Liver (tissue), 9 donors: Measurements from ENCODE around the gene BLOC1S1. TPM values are rescaled to one million over a fixed set of nuclear protein-coding genes. Genes with fewer than 3 reads are reported as not detected.

Source experiments
- DNase-seq: peaks from one replicate; pipeline ENCODE4 v3.0.0-alpha.2; 2017; ENCODE audit warnings: low spot score
- H3K27ac ChIP-seq, 2 donors: one replicate each; pipeline ENCODE4 v1.7.0; 2013; ENCODE audit warnings: inconsistent platforms in 2 of 2, low read length in 2 of 2, control low read depth in 1 of 2, low read depth in 1 of 2, mild to moderate bottlenecking in 1 of 2
- H3K27me3 ChIP-seq, 4 donors: one replicate each; pipeline versions ENCODE4 v1.6.1 to v1.7.0; 2013; ENCODE audit warnings: low read length in 3 of 4, inconsistent platforms in 1 of 4, mild to moderate bottlenecking in 1 of 4, moderate library complexity in 1 of 4; ENCODE audit not compliant: control insufficient read depth in 4 of 4, insufficient read depth in 4 of 4
- H3K36me3 ChIP-seq, 4 donors: one replicate each; pipeline versions ENCODE4 v1.6.1 to v1.7.0; 2013; ENCODE audit warnings: low read length in 3 of 4, mild to moderate bottlenecking in 3 of 4, low read depth in 1 of 4, moderate library complexity in 1 of 4; ENCODE audit not compliant: control insufficient read depth in 4 of 4, insufficient read depth in 3 of 4
- H3K4me1 ChIP-seq, 4 donors: one replicate each; pipeline versions ENCODE4 v1.6.1 to v1.7.0; 2013; ENCODE audit warnings: low read length in 3 of 4, mild to moderate bottlenecking in 3 of 4, moderate library complexity in 1 of 4; ENCODE audit not compliant: control insufficient read depth in 4 of 4, insufficient read depth in 4 of 4
- H3K4me3 ChIP-seq, 3 donors: one replicate each; pipeline versions ENCODE4 v1.6.1 to v1.7.0; 2013; ENCODE audit warnings: low read length in 3 of 3, control low read depth in 1 of 3, low read depth in 1 of 3, mild to moderate bottlenecking in 1 of 3
- H3K9ac ChIP-seq, 2 donors: one replicate each; pipeline ENCODE4 v1.7.0; 2013; ENCODE audit warnings: low read length in 2 of 2, mild to moderate bottlenecking in 2 of 2, moderate library complexity in 2 of 2, control low read depth in 1 of 2, low read depth in 1 of 2
- H3K9me3 ChIP-seq, 4 donors: one replicate each; pipeline versions ENCODE4 v1.6.1 to v1.7.0; 2013; ENCODE audit warnings: low read length in 3 of 4; ENCODE audit not compliant: control insufficient read depth in 4 of 4
- ATF3 ChIP-seq: IDR thresholded peaks from 2 replicates; pipeline ENCODE4 v1.6.1; 2016; ENCODE audit warnings: antibody characterized with exemption
- CTCF ChIP-seq: fragments of 150-350 bp; IDR thresholded peaks from 2 replicates; pipeline ENCODE4 v1.5.1; 2017; ENCODE audit warnings: improper control_type of control experiment, low read depth, low read length; ENCODE audit not compliant: missing input control
- EGR1 ChIP-seq, 2 donors: IDR thresholded peaks; 2 replicates each; pipeline ENCODE4 v1.6.1; 2016 to 2018; ENCODE audit warnings: antibody characterized with exemption in 2 of 2, low read depth in 2 of 2
- FOXA1 ChIP-seq: IDR thresholded peaks from 2 replicates; pipeline ENCODE4 v1.6.1; 2016; ENCODE audit warnings: antibody characterized with exemption
- GABPA ChIP-seq, 2 donors: IDR thresholded peaks in 1 of 2; conservative IDR thresholded peaks in 1 of 2; 2 replicates each; pipeline ENCODE4 v1.6.1; 2016; ENCODE audit warnings: antibody characterized with exemption in 2 of 2, mild to moderate bottlenecking in 1 of 2, moderate library complexity in 1 of 2
- HNF4A ChIP-seq, 2 donors: conservative IDR thresholded peaks; 2 replicates each; pipeline ENCODE4 v1.6.1; 2016; ENCODE audit warnings: antibody characterized with exemption in 2 of 2, mild to moderate bottlenecking in 2 of 2
- HNF4G ChIP-seq: IDR thresholded peaks from 2 replicates; pipeline ENCODE4 v1.6.1; 2016; ENCODE audit warnings: antibody characterized with exemption
- JUND ChIP-seq, 2 donors: IDR thresholded peaks; 2 replicates each; pipeline ENCODE4 v1.6.1; 2016; ENCODE audit warnings: antibody characterized with exemption in 2 of 2
- MAX ChIP-seq: IDR thresholded peaks from 2 replicates; pipeline ENCODE4 v1.6.1; 2016; ENCODE audit warnings: antibody characterized with exemption
- NR2F2 ChIP-seq: IDR thresholded peaks from 2 replicates; pipeline ENCODE4 v1.6.1; 2016; ENCODE audit warnings: antibody characterized with exemption
- RAD21 ChIP-seq, 2 donors: IDR thresholded peaks; 2 replicates each; pipeline ENCODE4 v1.6.1; 2016; ENCODE audit warnings: antibody characterized with exemption in 2 of 2, mild to moderate bottlenecking in 2 of 2
- REST ChIP-seq: IDR thresholded peaks from 2 replicates; pipeline ENCODE4 v1.6.1; 2016; ENCODE audit warnings: antibody characterized with exemption, mild to moderate bottlenecking
- SP1 ChIP-seq: IDR thresholded peaks from 2 replicates; pipeline ENCODE4 v1.6.1; 2018; ENCODE audit warnings: antibody characterized with exemption, mild to moderate bottlenecking
- TAF1 ChIP-seq: conservative IDR thresholded peaks from 2 replicates; pipeline ENCODE4 v1.6.1; 2016; ENCODE audit warnings: antibody characterized with exemption, mild to moderate bottlenecking
- WGBS: extraction: QIAGEN DNeasy Blood & Tissue Kit; methylation state at CpG from one replicate; pipeline ENCODE4 v1.1.7; 2013; 5-methylcytosine and 5-hydroxymethylcytosine counted together
- polyA plus RNA-seq, 2 donors: library from polyadenylated mRNA; stranded (reverse) in 1 of 2; unstranded in 1 of 2; fragments of 200-250 nt in 1 of 2; fragments of >200 nt in 1 of 2; fragmentation: Nextera tagmentation in 1 of 2; extraction: Ambion mirVana in 1 of 2; gene quantifications; one replicate each; pipeline versions ENCODE4 v1.2.1 to v1.2.3, GENCODE V29; 2013 to 2015
- total RNA-seq, 2 donors: library from RNA; depleted of rRNA; stranded (reverse); fragments of >200 nt; gene quantifications; one replicate each; pipeline ENCODE4 v1.2.3, GENCODE V29; 2014
- TF ChIP-seq, protein P1 (sequence below): IDR thresholded peaks from 2 replicates; pipeline ENCODE4 v1.6.1; 2016; ENCODE audit warnings: antibody characterized with exemption
- donor health status: healthy.
- donor health status: healthy.
- donor health status: healthy.
- donor health status: healthy.
- donor health status: healthy.

The BLOC1S1 gene
- total and polyA plus RNA-seq, 4 donors = 43.7 to 150 (median 115) TPM

- Histone ChIP-seq H3K27me3 (peaks cover 0 to 5% (median 0%) of the 10 kb centered on the region in 4 donors), H3K4me1 (peaks cover 0 to 9% (median 5%) of the 10 kb centered on the region in 4 donors), H3K4me3 (no peak overlapping the region), H3K9me3 (no peaks in the 10 kb centered on the region), H3K9ac (no peak overlapping the region), H3K36me3 (no peaks in the 10 kb centered on the region), H3K27ac (no peak overlapping the region)
- peak; percentile 63 for DNase-seq
- WGBS = 33% methylated on average over 13 of the region's 13 CpGs
- TF ChIP-seq EGR1 (IDR thresholded peaks at IDR 0.05; ENCODE audit: low read depth in 2 of 2) (no peak), GABPA (IDR thresholded peaks at IDR 0.05 in 1 of 2, conservative IDR thresholded peaks at IDR 0.05 in 1 of 2) (no peak), NR2F2 (no peak), REST (no peak), HNF4A (conservative IDR thresholded peaks at IDR 0.05) (no peak), FOXA1 (no peak), SP1 (no peak), HNF4G (no peak), TAF1 (no peak), ATF3 (no peak), RAD21 (IDR thresholded peaks at IDR 0.05) (no peak), MAX (no peak)
- TF ChIP-seq, protein P1, sequence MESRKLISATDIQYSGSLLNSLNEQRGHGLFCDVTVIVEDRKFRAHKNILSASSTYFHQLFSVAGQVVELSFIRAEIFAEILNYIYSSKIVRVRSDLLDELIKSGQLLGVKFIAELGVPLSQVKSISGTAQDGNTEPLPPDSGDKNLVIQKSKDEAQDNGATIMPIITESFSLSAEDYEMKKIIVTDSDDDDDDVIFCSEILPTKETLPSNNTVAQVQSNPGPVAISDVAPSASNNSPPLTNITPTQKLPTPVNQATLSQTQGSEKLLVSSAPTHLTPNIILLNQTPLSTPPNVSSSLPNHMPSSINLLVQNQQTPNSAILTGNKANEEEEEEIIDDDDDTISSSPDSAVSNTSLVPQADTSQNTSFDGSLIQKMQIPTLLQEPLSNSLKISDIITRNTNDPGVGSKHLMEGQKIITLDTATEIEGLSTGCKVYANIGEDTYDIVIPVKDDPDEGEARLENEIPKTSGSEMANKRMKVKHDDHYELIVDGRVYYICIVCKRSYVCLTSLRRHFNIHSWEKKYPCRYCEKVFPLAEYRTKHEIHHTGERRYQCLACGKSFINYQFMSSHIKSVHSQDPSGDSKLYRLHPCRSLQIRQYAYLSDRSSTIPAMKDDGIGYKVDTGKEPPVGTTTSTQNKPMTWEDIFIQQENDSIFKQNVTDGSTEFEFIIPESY = no peak
Observed at GRCh38 chr12:55745361-55746173, 29.7 kb downstream of the BLOC1S1 start.

DNA sequence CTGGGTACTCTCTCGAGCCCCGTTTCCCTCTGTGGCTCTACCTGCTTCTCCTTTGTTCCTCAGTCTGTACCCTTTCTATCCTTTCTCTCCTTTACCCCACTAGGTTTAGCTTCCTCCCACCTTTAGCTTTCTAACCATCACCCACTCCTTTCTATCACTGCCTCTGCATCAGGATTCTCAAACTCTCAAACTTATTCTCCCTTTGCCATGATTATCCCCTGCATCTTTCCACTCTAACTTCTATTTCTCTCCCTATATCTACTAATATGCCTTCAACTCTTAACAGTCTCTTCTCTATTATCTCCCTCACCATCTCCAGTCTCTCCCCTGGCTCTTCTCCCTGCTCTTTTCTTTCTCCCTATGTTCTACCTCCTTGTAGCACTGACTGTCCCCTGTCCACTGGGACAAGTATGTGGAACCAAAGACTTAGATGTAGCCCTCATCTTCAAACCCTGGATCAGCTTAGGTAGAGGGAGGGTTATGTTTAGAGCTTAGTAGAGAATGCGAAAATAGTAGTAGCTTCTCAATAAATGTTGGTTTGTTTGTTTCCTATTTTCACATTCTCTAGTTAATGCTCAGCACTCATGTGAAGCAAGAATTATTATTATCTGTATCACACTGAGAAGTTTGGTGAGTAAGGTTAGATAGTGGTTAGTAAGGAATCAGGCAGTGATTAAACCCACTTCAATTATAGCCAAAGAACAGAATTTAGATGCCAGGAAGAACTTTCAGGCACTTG, 30.5 kb downstream of the BLOC1S1 start:
- Histone ChIP-seq H3K27me3 (peaks cover 0 to 5% (median 0%) of the 10 kb centered on the region in 4 donors), H3K27ac (no peak overlapping the region), H3K4me1 (peaks cover 0 to 9% (median 5%) of the 10 kb centered on the region in 4 donors), H3K36me3 (peaks cover 0 to 5% (median 1%) of the 10 kb centered on the region in 4 donors), H3K9me3 (no peaks in the 10 kb centered on the region), H3K4me3 (no peak overlapping the region), H3K9ac (no peak overlapping the region)
- DNase-seq = no peak
- WGBS = 44% methylated on average over 3 of the region's 3 CpGs
- TF ChIP-seq REST (no peak), JUND (IDR thresholded peaks at IDR 0.05) (no peak), CTCF (no peak), GABPA (IDR thresholded peaks at IDR 0.05 in 1 of 2, conservative IDR thresholded peaks at IDR 0.05 in 1 of 2) (no peak), HNF4A (conservative IDR thresholded peaks at IDR 0.05) (no peak), SP1 (no peak), EGR1 (IDR thresholded peaks at IDR 0.05; ENCODE audit: low read depth in 2 of 2) (no peak)
- TF ChIP-seq, protein P1 = no peak
